Right lobe of liver (tissue), 4 donors: ENCODE measurements around the gene COL27A1.

Experiments
- POLR2A ChIP-seq: fragments of 450-650 bp; IDR thresholded peaks from one replicate; pipeline ENCODE4 v1.6.1; 2017; ENCODE audit warnings: antibody characterized with exemption, mild to moderate bottlenecking
- TF ChIP-seq, protein P1 (sequence below), 4 donors: fragments of 200-600 bp in 3 of 4; fragments of 450-650 bp in 1 of 4; IDR thresholded peaks; one replicate each; pipeline versions ENCODE4 v1.5.1 to v1.8.0; 2016 to 2022; ENCODE audit warnings: antibody characterized with exemption in 4 of 4, mild to moderate bottlenecking in 2 of 4
- donor health status: DM: no; HTN: no; CAD: no.
- donor health status: DM: no; HTN: no; CAD: no.
- donor health status: DM: no; HTN: yes; CAD: no.

DNA sequence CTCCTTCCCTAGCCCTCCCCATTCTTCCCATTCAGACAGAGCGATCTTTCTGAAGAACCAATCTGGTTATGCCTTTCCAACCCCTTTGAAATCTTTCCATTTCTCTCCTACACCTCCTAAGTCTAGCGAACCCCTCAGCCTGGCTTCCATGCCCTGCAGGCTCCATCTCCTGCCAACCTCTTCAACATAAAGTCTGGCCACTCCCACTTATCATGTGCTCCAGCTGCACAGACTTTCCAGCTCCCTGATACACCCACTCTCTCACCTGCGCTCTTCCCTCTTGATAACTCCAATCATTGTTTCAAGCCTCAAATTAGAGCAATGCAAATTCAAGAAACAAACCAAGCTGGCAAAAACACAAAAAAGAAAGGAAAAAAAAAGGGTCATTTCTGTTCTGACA is 163.8 kb downstream of the COL27A1 start:
- TF ChIP-seq, protein P1, sequence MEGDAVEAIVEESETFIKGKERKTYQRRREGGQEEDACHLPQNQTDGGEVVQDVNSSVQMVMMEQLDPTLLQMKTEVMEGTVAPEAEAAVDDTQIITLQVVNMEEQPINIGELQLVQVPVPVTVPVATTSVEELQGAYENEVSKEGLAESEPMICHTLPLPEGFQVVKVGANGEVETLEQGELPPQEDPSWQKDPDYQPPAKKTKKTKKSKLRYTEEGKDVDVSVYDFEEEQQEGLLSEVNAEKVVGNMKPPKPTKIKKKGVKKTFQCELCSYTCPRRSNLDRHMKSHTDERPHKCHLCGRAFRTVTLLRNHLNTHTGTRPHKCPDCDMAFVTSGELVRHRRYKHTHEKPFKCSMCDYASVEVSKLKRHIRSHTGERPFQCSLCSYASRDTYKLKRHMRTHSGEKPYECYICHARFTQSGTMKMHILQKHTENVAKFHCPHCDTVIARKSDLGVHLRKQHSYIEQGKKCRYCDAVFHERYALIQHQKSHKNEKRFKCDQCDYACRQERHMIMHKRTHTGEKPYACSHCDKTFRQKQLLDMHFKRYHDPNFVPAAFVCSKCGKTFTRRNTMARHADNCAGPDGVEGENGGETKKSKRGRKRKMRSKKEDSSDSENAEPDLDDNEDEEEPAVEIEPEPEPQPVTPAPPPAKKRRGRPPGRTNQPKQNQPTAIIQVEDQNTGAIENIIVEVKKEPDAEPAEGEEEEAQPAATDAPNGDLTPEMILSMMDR (IDR thresholded peaks at IDR 0.05), result no peak
- no peak for TF ChIP-seq POLR2A
